Forelimb muscle (tissue), 1 donor: ENCODE data around the gene ZBTB7C. TPM values are rescaled to one million over a fixed set of nuclear protein-coding genes. Genes with fewer than 3 reads are reported as not detected.

Source experiments
- DNase-seq: peaks from one replicate; pipeline ENCODE4 v3.0.0-alpha.2; 2013; ENCODE audit warnings: low read depth
- polyA plus RNA-seq: library from polyadenylated mRNA; unstranded; fragments of 120-200 nt; gene quantifications from one replicate; pipeline ENCODE4 v1.2.1, GENCODE V29; 2013; ENCODE audit not compliant: insufficient read length

Gene ZBTB7C
- polyA plus RNA-seq, 1 donor, result 4.0 TPM

DNA sequence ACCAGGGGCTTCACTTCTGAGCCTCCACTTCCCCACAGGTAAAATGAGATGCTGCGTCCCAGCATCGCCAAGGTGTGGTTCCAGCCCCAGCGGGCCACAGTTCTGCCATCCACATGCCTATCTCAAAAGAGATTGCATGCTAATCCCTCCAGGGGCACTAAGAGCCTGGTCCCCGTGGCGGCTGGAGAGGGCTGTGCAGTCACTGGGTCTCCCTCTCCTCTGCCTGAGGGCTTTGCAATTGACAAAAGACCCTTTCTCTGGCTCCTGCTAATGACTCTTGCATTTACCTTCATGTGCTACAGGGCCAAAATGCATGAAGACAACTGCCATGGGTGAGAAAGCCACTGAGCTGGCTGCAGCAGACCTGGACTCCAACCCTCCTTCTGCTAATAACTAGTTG, 18.5 kb downstream of the ZBTB7C start:
- no peak for DNase-seq

DNA sequence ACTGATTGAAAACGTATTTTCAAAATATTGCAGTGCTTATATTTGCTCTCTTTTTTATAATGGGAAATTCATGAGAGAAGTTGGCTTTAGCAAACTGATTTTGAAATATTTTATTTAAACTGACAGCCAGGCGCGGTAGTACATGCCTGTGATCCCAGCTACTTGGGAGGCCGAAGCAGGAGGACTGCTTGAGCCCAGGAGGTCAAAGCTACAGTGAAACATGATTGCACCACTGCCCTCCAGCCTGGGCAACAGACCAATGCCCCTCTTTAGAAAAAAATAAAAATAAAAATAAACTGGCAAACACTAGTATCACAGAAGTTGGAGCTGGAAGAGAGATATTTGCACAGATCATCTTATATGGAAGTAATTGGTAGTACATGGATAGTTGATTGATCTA, 20.7 kb downstream of the ZBTB7C start:
- no peak for DNase-seq

DNA sequence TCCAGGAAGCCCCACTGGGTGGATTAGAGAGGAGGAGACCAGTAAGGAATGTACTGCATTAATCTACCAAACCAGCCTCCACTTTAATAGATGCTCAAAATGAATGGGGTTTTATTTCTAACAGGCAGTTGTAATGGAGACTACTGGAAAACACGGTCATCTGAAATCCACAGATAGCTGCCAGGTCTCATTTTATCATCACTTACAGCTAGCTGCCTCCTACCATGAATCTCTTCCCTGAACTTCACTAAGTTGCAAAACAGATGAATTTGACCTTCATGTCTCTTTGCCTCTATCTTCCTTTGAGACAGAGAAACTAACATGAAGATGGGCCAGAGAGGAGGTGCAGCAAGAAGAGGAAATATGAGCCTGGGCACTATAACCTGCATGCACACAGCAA, 21.9 kb downstream of the ZBTB7C start:
- DNase-seq, result no peak

DNA sequence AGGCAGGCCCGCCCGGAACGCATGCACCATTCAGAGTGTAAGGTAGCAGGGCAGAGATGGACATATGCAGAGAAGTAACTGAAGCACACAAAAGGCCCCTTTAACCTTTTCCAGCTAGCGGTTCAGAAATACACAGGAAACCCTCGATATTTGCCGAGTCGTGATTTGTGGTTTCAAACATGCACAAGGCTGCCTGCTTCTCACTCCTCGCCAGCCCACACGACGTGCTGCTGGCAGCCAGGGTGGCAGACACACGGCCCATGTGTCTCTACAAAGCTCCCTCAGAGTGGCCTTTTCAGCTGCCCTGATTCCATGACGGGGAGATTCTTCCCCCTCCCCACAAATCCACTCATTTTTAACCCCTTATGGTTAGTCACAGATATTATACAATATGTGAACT, 23.6 kb downstream of the ZBTB7C start:
- no peak for DNase-seq

DNA sequence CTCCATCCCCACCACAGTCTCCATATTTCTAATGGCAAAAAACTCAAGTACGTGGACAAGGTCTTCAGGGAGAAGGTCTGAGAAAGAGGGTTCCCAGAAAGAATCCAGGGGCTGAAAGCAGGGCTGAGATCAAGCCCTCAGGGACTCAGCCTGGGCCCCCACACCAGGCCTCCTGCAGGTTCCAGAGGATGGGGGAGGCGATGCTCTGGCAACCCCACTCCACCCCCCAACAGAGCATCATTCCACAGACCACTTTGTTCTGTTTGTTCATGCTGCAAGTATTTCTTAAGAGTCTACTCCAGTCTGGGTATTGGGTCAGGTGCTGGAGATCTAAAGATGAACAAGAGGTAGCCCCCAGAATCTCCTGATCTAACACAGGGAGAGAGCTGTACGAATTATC, 32.2 kb downstream of the ZBTB7C start:
- DNase-seq, result no peak

DNA sequence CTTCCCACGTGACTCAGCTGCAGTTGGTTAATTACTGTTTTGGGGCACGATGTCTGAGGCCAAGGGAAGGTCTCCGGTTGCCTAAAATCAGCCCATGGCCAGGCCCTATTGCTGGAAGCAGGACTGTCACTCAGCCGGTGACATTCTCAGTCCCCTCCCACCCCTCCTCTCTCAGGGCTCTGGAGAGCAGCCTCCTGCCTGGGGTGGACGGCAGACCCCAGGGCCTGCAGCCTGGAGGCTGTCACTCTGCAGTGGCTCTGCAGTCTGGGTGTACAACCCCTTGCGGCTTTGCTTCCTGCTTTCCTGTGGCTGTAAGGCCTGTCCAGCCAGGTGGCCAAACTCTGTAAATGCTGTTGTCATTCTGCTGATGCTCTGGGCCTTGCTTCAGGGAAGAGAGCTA, 32.8 kb downstream of the ZBTB7C start:
- no peak for DNase-seq

DNA sequence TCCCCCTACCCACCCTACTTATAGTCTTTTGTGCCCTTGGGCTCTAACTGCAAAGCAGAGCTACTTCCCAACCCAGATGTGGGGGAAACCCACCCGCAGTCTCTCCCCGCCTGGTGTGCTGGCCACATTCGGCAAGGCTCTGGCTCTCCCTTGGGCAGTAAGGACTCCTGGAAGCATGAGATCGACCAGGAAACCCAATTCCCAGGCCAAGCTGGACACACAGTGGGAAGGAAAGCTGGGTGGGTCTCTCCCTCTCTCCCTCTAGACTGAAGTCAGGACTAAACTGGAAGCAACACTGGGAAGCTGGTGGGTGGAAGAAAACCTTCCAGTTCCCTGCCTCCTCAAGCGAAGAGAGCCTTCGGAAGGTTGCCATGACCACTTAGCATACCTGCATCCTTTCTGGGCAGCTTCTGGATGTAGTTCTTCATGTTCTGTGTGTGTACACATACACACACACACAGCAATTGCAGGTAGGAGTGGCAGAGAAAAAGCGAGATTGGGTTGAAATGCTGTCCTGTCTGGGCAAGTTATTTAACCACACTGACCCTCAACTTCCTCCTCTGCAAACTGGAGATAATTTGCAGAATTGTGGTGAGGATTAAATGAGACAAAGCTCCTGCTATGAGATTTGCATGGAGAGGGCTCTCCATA, 33.9 kb downstream of the ZBTB7C start:
- DNase-seq, result no peak

DNA sequence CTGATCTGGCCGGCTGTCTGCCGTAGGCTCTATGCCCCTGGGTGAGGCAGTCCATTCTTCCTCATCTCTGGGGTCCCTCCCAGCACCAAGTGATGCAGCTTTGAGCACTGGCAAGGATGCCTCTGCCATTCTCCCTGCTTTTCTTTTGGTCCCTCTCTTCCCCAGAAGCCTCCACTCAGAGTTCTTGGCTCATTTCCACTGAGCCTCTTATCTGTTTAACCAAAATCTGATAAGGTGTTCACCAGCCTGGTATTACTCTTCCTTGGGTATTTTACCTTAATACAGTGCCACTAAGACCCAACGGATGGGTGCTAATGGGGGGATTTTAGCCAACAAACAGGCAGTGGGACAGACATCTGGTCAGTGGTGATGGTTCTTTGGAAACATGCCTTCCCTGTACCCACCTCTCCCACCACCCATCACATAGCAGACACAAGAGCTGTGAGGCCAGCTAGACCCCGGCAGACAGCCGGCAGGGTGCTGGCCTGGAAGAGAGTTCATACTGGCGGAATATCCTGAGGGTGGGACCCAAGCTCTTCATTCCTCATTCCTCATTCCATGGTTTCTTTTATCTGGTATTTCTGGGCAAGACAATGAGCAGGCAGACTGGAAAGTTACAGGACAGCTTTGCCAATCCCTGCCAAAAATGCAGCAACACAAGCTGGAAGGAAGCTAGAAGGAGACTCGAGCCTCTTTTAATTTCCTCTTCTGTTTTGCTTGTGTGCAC, 34.6 kb downstream of the ZBTB7C start:
- DNase-seq, result no peak

DNA sequence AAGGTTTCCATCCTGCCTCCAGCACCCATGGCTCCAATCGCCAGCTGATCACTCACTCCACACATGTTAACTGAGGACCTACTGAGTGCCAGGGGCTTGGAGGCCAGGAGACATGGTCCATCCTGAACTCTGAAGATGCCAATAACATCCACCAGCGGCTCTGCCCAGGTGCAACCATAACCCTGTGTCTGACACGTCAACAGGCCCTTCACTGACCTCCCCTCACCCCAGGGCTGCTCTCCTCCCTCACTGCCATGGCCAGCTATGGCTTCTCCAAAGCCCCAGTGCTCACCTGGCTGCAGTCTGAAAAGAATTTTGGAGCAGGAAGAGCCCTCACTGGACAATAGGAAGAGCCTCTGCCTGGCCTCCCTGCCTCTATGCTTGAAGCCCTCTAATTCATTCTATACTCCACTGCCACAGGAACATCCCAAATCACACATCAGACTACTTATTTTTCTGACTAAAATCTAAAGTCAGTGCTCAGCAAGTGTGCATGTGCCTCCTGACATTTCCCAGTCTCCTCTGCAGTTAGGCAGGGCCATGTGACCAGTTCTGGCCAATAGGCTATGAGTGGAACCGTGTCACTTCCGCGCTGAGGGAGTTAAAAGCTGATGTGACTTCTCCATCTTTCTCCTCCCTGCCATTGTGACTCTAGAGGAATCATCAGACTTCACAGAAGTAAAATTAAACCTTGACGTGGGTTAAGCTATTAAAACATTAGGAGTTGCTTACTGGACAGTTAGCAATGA, 37.2 kb downstream of the ZBTB7C start:
- no peak for DNase-seq

DNA sequence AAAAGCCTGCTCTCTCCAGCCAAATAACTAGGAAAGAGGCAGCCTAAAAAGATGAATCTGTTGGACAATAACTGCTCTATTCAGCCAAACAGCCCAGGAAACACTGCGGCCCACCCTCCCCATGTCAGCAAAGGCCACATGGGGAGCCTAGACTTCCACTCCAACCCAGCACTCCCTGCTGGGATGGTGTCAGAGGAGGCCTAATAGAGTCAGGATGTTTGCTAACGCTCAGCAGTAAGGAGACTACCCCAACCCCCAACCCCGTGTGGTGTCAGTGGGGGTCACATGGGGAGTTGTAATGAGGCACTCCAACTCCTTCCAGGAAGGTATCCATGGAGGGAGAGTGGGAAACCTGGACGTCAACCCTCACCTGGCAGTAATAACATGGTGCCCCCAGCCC, 41.6 kb downstream of the ZBTB7C start:
- no peak for DNase-seq

DNA sequence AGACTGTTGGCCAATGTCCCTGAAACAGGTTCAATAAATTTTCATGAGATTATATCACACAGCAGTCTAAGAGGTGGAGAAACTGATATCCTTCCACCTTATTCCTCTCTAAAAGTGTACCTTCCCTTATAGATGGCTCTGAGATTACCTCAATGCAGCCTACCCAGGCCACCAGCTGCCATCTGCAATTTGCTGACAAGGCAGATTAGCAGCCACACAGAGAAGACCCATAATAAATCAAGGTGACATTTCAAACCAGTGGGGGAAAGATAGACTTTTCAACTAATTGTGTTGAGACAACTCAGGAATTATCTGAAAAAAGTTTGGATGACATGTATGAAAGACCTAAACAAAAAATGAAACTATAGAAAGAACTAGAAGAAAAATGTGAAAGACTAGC, 43.2 kb downstream of the ZBTB7C start:
- no peak for DNase-seq

DNA sequence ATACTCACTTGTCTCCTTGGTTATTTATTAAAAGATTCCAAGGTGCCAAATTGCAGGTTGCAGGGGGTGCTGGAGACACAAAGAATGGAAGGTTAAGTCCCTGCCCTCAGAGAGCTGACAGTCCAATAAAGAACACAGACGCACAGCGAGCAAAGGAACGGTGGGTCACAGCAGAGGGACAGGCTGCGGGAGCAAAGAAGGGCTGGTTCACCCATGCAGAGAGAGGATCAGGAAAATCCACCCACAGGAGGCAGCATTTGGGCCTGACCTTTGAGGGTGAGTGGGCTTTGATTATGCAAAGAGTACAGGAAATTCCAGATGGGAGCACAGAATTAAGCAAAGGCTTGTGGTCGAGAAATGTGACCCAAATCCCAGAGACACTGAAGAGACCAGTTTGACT, 45.0 kb downstream of the ZBTB7C start:
- no peak for DNase-seq

DNA sequence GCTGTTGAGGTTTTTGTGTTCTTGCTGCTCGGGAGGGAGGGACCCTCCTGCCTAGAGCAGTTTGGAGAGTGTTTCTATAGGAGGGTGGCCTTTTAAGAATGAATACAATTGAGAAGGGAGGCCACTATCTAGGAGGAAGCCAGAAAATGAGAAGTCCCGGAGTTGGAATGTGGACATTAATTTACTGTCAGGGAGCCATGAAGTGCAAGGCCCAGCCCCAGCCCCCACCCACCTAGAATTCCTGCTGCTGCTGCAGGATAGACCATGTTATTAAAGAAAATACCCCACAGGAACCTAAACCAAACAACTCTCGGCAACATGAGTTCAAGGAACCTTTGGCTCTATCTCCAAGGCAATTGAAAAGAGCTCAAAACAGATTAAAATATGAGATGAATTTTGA, 46.0 kb downstream of the ZBTB7C start:
- DNase-seq, result no peak

DNA sequence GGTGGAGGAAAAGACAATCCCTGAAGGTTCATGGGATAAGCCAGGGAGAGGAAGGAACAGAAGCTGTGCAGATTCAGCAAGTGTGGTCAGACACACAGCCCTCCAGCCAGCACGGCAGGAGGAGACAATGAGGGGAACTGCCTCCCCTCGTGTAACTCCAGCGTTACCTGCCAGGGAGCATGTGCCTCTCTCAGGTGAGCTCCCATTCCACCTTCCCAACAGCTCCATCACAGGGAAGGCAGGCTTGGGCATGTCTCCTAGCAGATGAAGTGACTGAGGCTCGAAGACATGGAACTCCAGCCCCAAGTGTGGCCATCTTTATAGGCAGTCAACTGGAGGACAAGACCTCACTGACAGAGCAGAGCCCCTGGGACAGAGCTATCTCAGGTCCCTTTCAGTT, 47.4 kb downstream of the ZBTB7C start:
- DNase-seq, result no peak

DNA sequence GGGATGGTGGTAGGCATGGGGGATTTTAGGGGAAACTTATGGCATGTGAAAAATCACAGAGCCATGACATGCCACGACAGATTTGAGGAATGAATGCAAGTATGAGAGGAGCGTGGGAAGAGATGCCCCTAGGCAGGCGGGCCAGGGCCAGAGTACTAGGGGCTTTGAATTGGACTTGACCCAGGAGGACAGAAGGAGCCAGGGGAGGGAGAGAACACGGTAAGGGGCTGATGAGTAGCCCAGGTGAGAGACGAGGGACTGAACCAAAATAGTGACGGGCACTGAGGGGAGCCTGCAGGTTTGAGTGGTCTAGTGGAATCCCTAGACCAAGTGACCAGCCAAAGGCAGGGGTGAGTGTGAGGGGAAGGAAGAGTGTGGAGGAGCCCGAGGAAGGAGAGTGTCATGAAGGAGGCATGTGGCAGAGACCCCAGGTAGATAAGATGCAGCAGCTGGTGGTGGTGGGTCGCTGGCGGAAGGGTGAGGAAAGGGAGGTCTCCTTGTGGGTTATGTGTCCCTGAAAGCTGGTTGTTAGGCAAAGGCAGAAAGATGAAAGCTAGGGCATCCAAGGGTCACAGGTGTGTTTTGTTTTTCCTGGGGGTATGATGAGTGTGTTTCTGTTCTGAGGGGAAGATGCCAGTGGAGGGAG, 48.7 kb downstream of the ZBTB7C start:
- DNase-seq, result no peak

DNA sequence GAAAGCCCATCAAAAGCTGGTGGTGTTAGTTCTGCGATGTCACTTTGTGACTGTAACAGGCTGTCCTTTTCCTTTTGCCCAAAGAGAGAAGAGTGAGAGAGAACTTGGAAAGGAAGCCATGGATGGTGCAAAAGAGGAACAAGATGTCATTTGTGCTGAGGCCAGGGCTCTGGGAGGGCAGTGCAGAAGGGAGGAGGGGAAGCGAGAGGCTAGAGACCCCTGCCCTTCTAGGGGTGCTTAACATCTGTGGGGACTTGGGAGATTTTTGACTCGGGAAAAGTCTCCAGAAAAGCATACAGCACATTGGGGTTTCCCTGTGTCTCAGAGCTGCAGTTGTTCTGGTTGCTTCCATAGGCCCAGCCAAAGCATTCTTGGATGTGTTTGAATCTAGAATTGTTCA, 49.6 kb downstream of the ZBTB7C start:
- no peak for DNase-seq

DNA sequence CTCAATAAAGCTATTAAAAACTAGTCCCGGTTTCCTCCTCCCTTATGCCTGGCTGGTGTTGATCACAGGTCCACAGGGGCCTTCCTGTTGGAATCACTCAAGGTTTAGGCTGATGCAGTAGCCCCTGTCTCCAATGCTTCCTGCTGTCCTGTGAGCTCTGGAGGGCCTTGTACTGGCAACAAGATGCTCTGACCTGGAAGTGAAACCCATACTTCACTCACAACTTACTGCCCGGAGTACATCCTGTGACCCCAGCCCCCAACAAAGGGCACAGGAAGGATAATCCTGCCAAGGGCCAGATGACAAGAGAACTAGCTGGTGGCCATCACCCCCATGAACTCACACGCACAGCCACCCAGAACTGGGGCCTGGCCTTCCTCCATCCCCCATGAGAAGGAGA, 50.3 kb downstream of the ZBTB7C start:
- DNase-seq, result no peak

DNA sequence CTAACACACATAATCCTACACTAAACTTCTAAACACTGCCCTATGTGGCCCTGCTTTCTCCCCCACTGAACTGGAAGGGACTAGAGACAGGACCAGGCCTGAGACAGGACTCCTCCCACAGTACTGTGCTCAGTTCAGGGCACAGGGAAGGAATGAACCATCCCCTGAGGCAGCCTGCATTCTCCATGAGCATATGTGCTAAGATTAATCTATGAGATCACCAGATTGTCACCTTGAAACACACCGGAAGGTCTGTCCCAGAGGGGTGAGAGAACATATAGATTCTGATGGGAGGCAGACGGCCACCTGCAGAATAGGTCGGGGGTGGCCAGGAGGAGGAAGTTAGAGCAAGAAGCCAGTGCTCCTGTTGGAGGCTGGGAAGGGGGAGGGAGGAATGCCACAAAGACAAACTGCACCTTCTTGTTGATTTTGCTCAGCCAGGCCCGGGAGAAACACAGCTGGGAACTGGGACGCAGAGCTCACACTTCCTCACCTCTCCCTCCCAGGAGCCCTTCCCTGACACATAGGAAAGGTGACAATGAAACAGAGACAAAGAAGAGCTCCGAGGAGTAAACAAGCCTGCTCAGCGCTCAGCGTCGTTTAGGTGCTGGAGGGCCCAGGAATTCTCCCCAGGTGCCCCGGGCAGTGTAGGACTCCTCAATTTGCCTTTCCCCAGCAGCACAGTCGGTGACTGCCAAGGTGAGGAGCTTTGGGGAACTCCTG, 52.1 kb downstream of the ZBTB7C start:
- DNase-seq, result no peak

DNA sequence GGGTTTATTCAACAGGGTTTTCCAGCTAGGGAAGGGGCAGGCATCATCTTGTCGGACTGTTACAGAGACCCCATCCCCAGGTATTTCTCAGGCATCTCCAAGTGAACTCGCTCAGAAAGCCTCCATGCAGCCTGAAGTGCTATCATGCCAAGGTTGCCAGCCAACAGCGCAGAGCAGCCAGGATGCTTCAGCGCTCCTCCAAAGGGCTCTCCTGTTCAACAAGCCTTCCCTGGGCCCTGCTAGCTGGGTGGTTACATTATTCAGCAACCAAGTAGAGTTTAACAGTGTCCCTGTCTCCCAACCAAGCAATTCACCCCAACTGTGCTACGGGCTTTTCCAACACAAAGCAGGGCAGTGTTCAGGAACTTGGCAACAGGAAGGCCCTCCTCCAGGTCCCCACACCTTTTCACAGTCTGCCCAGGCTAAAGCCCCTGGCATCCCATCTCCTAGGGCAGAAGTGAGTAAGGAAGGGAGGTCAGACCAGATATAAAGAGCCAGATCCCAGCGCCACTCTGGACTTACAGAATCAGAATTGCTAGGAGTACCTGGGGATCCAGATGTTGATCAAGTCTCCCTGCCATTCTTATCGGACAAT, 52.9 kb downstream of the ZBTB7C start:
- no peak for DNase-seq

DNA sequence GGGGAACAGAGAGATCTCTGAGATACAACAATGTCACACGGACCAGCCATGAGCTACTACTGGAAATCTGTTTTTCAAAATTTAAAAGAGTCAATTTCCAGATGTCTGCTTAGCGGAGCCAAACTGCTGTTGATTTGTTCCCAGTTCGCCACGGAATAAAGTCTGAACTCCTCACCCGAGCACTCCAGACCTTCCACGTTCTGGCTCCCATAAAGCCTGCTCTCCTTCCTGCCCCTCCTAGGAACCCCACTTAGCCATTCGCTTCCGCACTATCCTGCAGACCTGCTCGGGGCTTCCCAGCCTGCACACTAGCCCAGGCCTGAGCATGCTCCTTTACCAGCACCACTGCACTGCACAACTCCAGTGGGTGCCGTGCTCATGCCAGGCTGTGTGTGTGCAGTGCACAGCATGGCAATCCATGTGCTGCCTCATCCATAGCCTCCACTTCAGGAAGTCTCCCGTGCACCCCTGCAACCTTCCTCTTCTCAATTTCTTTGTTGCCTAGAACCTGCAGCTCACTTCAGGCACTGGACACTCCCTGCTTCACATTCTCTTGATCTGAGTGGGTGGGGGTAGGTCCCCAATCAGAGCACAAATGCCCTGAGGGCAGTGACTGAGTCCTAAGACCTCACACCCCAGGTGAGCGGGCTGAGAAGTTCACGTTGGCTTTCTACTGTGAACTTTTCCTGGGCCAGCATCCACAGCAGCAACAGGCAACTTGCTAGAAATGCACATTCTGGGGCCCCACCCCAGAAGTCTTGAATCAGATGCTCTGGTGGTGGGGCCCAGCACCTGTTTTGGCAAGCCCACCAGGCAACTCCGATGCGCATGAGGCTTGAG, 53.7 kb downstream of the ZBTB7C start:
- peak; percentile 55 for DNase-seq
